HepG2 (cell line): ENCODE results near the gene NFATC3. TPM values are rescaled to one million over a fixed set of nuclear protein-coding genes. Genes with fewer than 3 reads are reported as not detected.

Experiments used
- ELK4 ChIP-seq: sonication (generic); formaldehyde crosslinking; IDR thresholded peaks from 2 replicates; pipeline ENCODE4 v1.9.0; 2021; ENCODE audit warnings: missing genetic modification reagents, borderline replicate concordance
- HIC2 ChIP-seq: sonication (generic); formaldehyde crosslinking; IDR thresholded peaks from 2 replicates; pipeline ENCODE4 v1.9.0; 2022; ENCODE audit warnings: low read depth, missing genetic modification reagents
- IRX3 ChIP-seq: sonication (generic); formaldehyde crosslinking; IDR thresholded peaks from 2 replicates; pipeline ENCODE4 v1.8.1; 2023; ENCODE audit warnings: mild to moderate bottlenecking, low read depth, missing genetic modification reagents, borderline replicate concordance
- MATR3 ChIP-seq: sonication (generic); formaldehyde crosslinking; IDR thresholded peaks from 2 replicates; pipeline ENCODE4 v1.4.0; 2020; ENCODE audit warnings: missing genetic modification reagents
- NCOR1 ChIP-seq: fragments of 200-600 bp; sonication (generic); IDR thresholded peaks from 2 replicates; pipeline ENCODE4 v1.7.0; 2017; ENCODE audit warnings: antibody characterized with exemption, low read length, borderline replicate concordance
- NR1H2 ChIP-seq: sonication (generic); formaldehyde crosslinking; IDR thresholded peaks from 2 replicates; pipeline ENCODE4 v1.8.1; 2022; ENCODE audit warnings: low read depth, missing genetic modification reagents, borderline replicate concordance
- PRDM10 ChIP-seq: sonication (generic); formaldehyde crosslinking; IDR thresholded peaks from 2 replicates; pipeline ENCODE4 v1.4.0; 2020; ENCODE audit warnings: low read depth, missing genetic modification reagents
- U2AF2 ChIP-seq: fragments of 200-400 bp; formaldehyde crosslinking; IDR thresholded peaks from 2 replicates; pipeline ENCODE4 v1.6.1; 2017; ENCODE audit warnings: low read depth, mild to moderate bottlenecking, low read length
- ZBTB1 ChIP-seq: sonication (generic); formaldehyde crosslinking; IDR thresholded peaks from 2 replicates; pipeline ENCODE4 v1.4.0; 2020; ENCODE audit warnings: missing genetic modification reagents, borderline replicate concordance
- ZFP91 ChIP-seq: sonication (generic); formaldehyde crosslinking; IDR thresholded peaks from 2 replicates; pipeline ENCODE4 v1.9.0; 2022; ENCODE audit warnings: missing genetic modification reagents, mild to moderate bottlenecking, borderline replicate concordance
- ZNF280D ChIP-seq: sonication (generic); formaldehyde crosslinking; IDR thresholded peaks from 2 replicates; pipeline ENCODE4 v1.5.1; 2020; ENCODE audit warnings: mild to moderate bottlenecking, missing genetic modification reagents
- ZNF33B ChIP-seq: sonication (generic); formaldehyde crosslinking; IDR thresholded peaks from 2 replicates; pipeline ENCODE4 v1.5.1; 2020; ENCODE audit warnings: mild to moderate bottlenecking, missing genetic modification reagents
- ZNF563 ChIP-seq: sonication (generic); formaldehyde crosslinking; IDR thresholded peaks from 2 replicates; pipeline ENCODE4 v1.8.0; 2022; ENCODE audit warnings: mild to moderate bottlenecking, moderate library complexity, missing genetic modification reagents
- ZNF691 ChIP-seq: sonication (generic); formaldehyde crosslinking; IDR thresholded peaks from 2 replicates; pipeline ENCODE4 v1.4.0; 2020; ENCODE audit warnings: missing genetic modification reagents, low read depth, mild to moderate bottlenecking, borderline replicate concordance
- ZNF782 ChIP-seq: sonication (generic); formaldehyde crosslinking; IDR thresholded peaks from 2 replicates; pipeline ENCODE4 v1.4.0; 2020; ENCODE audit warnings: missing genetic modification reagents, mild to moderate bottlenecking, borderline replicate concordance
- ZSCAN22 ChIP-seq: sonication (generic); formaldehyde crosslinking; IDR thresholded peaks from 2 replicates; pipeline ENCODE4 v1.4.0; 2020; ENCODE audit warnings: mild to moderate bottlenecking, missing genetic modification reagents
- ZSCAN29 ChIP-seq: sonication (generic); formaldehyde crosslinking; conservative IDR thresholded peaks from 2 replicates; pipeline ENCODE4 v1.4.0; 2020; ENCODE audit warnings: mild to moderate bottlenecking, missing genetic modification reagents
- polyA plus RNA-seq, 8 experiments: library from polyadenylated mRNA; depleted of rRNA in 3 of 8; stranded (reverse) in 7 of 8; unstranded in 1 of 8; fragments of >200 nt; fragmentation: Illumina TruSeq in 4 of 8; extraction: Trizol in 4 of 8; gene quantifications; 2 replicates each; pipeline versions ENCODE4 v1.2.1 to v1.2.3, GENCODE V29; 2011 to 2016; ENCODE audit warnings: low read depth in 4 of 8, missing spikeins in 1 of 8, mixed read lengths in 1 of 8; ENCODE audit not compliant: insufficient read depth in 1 of 8
- total RNA-seq, 5 experiments: library from RNA; depleted of rRNA; stranded (reverse); fragments of >200 nt; fragmentation: Illumina TruSeq; extraction: Trizol; gene quantifications; 2 replicates each; pipeline ENCODE4 v1.2.3, GENCODE V29; 2016; ENCODE audit warnings: low read depth in 1 of 5

Gene NFATC3
- total and polyA plus RNA-seq, 2 of the 13 experiments (the other 11 are each of a cell fraction or from before 2014, with no cell fraction given) = 52.6 to 62.7 TPM

DNA sequence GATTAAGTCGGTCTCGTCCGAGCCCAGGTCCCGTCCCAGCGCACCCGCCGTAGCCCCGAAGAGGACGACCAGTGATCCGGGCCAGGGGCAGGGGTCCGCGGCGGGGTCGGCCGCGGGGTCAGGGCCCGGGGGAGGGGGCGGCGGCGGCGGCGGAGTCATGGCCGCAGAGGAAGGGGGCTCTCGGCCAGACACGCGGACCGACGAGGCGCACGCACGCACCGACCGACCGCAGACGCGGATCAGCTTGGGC, 150.6 kb downstream of the NFATC3 start, which contains the start of gene ESRP2 (continued):
- TF ChIP-seq ZFP91 (CRISPR knock-in tag) = no peak
- no peak for TF ChIP-seq ZNF782 (CRISPR knock-in tag)
- TF ChIP-seq ZNF691 (CRISPR knock-in tag) = no peak
- TF ChIP-seq MATR3 = no peak
- no peak for TF ChIP-seq ZSCAN22 (CRISPR knock-in tag)
- peak; percentile 23; the same call in 1 of the 2 replicates for TF ChIP-seq IRX3 (CRISPR knock-in tag)
- no peak for TF ChIP-seq ZNF33B (CRISPR knock-in tag)
- TF ChIP-seq NR1H2 = no peak
- no peak for TF ChIP-seq PRDM10 (CRISPR knock-in tag)
- TF ChIP-seq ZSCAN29 (CRISPR knock-in tag) = no peak
- TF ChIP-seq NCOR1 = no peak
- no peak for TF ChIP-seq ELK4 (CRISPR knock-in tag)
- TF ChIP-seq ZNF563 = 0 out of 2 replicates have a peak, but pooled peaks have one; percentile 56
- TF ChIP-seq HIC2 = no peak
- no peak for TF ChIP-seq U2AF2
- TF ChIP-seq ZNF280D (CRISPR knock-in tag) = no peak
- 0 out of 2 replicates have a peak, but pooled peaks have one; percentile 14 for TF ChIP-seq ZBTB1 (CRISPR knock-in tag)
